Thyroid gland (tissue), 4 donors: ENCODE data around the gene FOXR1. TPM values are rescaled to one million over a fixed set of nuclear protein-coding genes. Genes with fewer than 3 reads are reported as not detected.

Source experiments
- microRNA-seq: library from miRNA; unstranded; fragments of <30 nt; microRNA quantifications from one replicate; pipeline ENCODE4, GENCODE V29; 2016
- small RNA-seq: library from RNA; depleted of rRNA; stranded (forward); fragments of <200 nt; gene quantifications from one replicate; pipeline ENCODE3, GENCODE V24; 2016
- total RNA-seq, 4 donors: library from RNA; depleted of rRNA; stranded (reverse); fragments of >200 nt; gene quantifications; one replicate each; pipeline ENCODE4 v1.2.3, GENCODE V29; 2016

Gene FOXR1
- total RNA-seq, 4 donors from 2014 or later = not detected

Small RNAs within 50 kb of the gene (microRNA-seq; reads per million reads assigned to microRNA genes)
- not detected for gene MIR3656

Small RNAs within 50 kb of the gene (small RNA-seq; reads per million reads assigned to genes)
- gene AP003392.2 (not detected), gene RF00017 (not detected), gene RF00019 (not detected), gene RN7SL688P (not detected)

Other genes with a start within 250 kb of the FOXR1 start
- 100 to 1,000 TPM; 110 to 178 (median 142) TPM for gene DDX6, start 180.6 kb upstream of the FOXR1 start, total RNA-seq
- gene CXCR5, start 87.9 kb upstream of the FOXR1 start, total RNA-seq = not detected
- gene BCL9L, start 45.8 kb upstream of the FOXR1 start, total RNA-seq = 10 to 100 TPM; 13.2 to 26.2 (median 19.4) TPM
- gene UPK2, start 15.5 kb upstream of the FOXR1 start, total RNA-seq = not detected
- gene CENATAC, start 26.4 kb downstream of the FOXR1 start, total RNA-seq = 100 to 1,000 TPM in 1 of 4 donors, 10 to 100 TPM in 3; 45.2 to 128 (median 56.4) TPM
- 1,000 to 10,000 TPM in 3 of 4 donors, 100 to 1,000 TPM in 1; 852 to 1,992 (median 1,622) TPM for gene RPS25, start 46.6 kb downstream of the FOXR1 start, total RNA-seq
- 10 to 100 TPM; 42.1 to 70.0 (median 53.2) TPM for gene TRAPPC4, start 47.0 kb downstream of the FOXR1 start, total RNA-seq
- gene SLC37A4, start 59.1 kb downstream of the FOXR1 start, total RNA-seq = 10 to 100 TPM; 12.4 to 30.2 (median 16.5) TPM
- 100 to 1,000 TPM; 145 to 369 (median 320) TPM for gene HYOU1, start 85.4 kb downstream of the FOXR1 start, total RNA-seq
- gene VPS11, start 96.1 kb downstream of the FOXR1 start, total RNA-seq = 10 to 100 TPM; 40.3 to 64.4 (median 47.4) TPM
- gene HMBS, start 113.1 kb downstream of the FOXR1 start, total RNA-seq = 10 to 100 TPM; 10.7 to 24.3 (median 19.7) TPM
- gene DPAGT1, start 130.1 kb downstream of the FOXR1 start, total RNA-seq = 10 to 100 TPM; 29.8 to 42.8 (median 38.7) TPM
- gene C2CD2L, start 135.6 kb downstream of the FOXR1 start, total RNA-seq = 1 to 10 TPM; 6.7 to 8.9 (median 7.9) TPM
- 10 to 100 TPM; 24.0 to 37.7 (median 33.2) TPM for gene HINFP, start 149.8 kb downstream of the FOXR1 start, total RNA-seq
- 1 to 10 TPM in 2 of 4 donors, under 1 TPM in 2; 0.13 to 1.6 (median 0.82) TPM for gene ABCG4, start 177.3 kb downstream of the FOXR1 start, total RNA-seq
- gene NLRX1, start 197.0 kb downstream of the FOXR1 start, total RNA-seq = 10 to 100 TPM; 13.3 to 33.1 (median 19.5) TPM
- not detected for gene NHERF4, start 213.7 kb downstream of the FOXR1 start, total RNA-seq
- 10 to 100 TPM in 3 of 4 donors, 1 to 10 TPM in 1; 9.4 to 14.5 (median 13.9) TPM for gene CBL, start 234.6 kb downstream of the FOXR1 start, total RNA-seq